ENCODE measurements around the gene MYL3. TPM values are rescaled to one million over a fixed set of nuclear protein-coding genes. Genes with fewer than 3 reads are reported as not detected.
"Not testable (repeated sequence)": the region's sequence is repeated elsewhere in the genome, so short reads cannot be mapped to it uniquely, and the experiment has no call there.

MYL3 gene
- total RNA-seq, 1 donor from 2014 or later = 3.3 TPM

DNA sequence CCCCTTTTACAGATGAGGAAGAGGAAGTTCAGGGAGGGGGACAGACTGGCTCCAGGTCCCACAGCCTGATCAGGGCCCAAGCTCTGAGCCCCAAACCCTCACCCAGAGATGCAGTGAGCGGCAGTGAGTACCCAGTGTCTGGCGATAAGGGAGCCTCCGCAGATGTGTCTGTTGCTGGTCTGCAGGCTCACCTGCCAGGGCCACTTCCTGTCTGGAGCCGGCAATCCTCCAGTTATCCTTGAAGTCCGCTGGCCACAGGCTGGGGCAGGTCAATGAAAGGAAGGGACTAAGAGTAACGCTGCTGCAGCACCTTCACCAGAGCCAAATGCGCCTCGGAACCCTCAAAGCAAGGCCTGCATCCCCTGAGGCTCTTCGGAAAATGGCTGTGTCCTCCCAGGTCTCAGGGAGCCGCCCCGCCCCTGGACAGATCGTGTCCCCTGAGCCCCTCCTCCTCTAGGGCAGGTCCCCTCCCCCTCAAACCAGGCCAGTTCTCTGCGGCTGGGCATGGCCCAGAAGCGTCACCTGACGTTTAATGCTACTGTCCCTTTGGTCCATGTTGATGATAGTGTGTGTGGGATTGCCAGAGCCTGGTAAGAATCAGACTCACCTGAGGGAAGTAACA lies 51.5 kb downstream of the MYL3 start:
- ATAC-seq = peak; percentile 28
- no peak for DNase-seq (ENCODE audit: low spot score)
- intact Hi-C loops (cut with DNase I) = no loop called here

DNA sequence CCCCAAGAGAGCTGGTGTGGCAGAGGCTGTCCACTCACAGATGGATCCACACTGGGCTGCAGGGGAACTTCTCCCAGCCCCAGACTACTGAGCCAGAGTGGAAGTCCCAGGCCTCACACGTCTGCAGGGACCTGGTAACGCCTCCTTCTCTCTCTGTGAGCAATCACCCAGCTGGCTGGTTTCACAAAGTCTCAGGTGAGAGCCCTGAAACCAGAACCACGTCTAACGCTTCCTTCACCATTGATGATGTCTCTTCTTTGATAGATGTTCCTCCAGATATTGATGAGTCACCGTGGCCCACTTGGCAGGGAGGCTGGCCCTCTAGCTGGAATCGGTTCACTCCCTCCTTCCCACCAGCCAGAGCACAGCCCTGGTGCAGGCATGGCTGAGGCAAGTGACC lies 54.5 kb downstream of the MYL3 start:
- DNase-seq (ENCODE audit: low spot score); ATAC-seq; intact Hi-C loops (cut with DNase I): not testable (repeated sequence)

Other genes with a start within 250 kb of the MYL3 start
- gene ALS2CL, start 169.8 kb downstream of the MYL3 start, total RNA-seq = 18.5 TPM
- gene TMIE, start 162.1 kb downstream of the MYL3 start, total RNA-seq = 0.76 TPM
- 0.13 TPM for gene PRSS50, start 145.6 kb downstream of the MYL3 start, total RNA-seq
- gene PTH1R, start 14.3 kb upstream of the MYL3 start, total RNA-seq = 6.6 TPM
- 40.9 TPM for gene CCDC12, start 113.3 kb upstream of the MYL3 start, total RNA-seq
- gene NBEAL2, start 116.2 kb upstream of the MYL3 start, total RNA-seq = 44.0 TPM